ENCODE measurements around the gene GNAQ.

GNAQ gene

GRCh38 chr9:77820293-77820954, 211.2 kb downstream of the GNAQ start:
- DNase-seq = peak in 1 of 56 donors; percentile 37

- DNase-seq = no peak
Observed at GRCh38 chr9:77819657-77820056, 212.0 kb downstream of the GNAQ start.

- no peak for DNase-seq
Observed at GRCh38 chr9:77817590-77818311, 213.9 kb downstream of the GNAQ start.

GRCh38 chr9:77816641-77817341, 214.8 kb downstream of the GNAQ start:
- DNase-seq = no peak

- no peak for DNase-seq
Observed at GRCh38 chr9:77815260-77815659, 216.4 kb downstream of the GNAQ start.

- no peak for DNase-seq
Observed at GRCh38 chr9:77811832-77812231, 219.8 kb downstream of the GNAQ start.

- no peak for DNase-seq
Observed at GRCh38 chr9:77810637-77811119, 220.9 kb downstream of the GNAQ start.

- no peak for DNase-seq
Observed at GRCh38 chr9:77810047-77810446, 221.6 kb downstream of the GNAQ start.

GRCh38 chr9:77809552-77809951, 222.1 kb downstream of the GNAQ start:
- no peak for DNase-seq

GRCh38 chr9:77808751-77809081, 222.9 kb downstream of the GNAQ start:
- no peak for DNase-seq

- DNase-seq = no peak
Observed at GRCh38 chr9:77807846-77808750, 223.5 kb downstream of the GNAQ start.

- no peak for DNase-seq
Observed at GRCh38 chr9:77807281-77807683, 224.3 kb downstream of the GNAQ start.

- DNase-seq = no peak
Observed at GRCh38 chr9:77806741-77807140, 224.9 kb downstream of the GNAQ start.

GRCh38 chr9:77805810-77806209, 225.8 kb downstream of the GNAQ start:
- no peak for DNase-seq

- no peak for DNase-seq
Observed at GRCh38 chr9:77803423-77803822, 228.2 kb downstream of the GNAQ start.

- DNase-seq = no peak
Observed at GRCh38 chr9:77802515-77803293, 228.9 kb downstream of the GNAQ start.

- DNase-seq = no peak
Observed at GRCh38 chr9:77802064-77802463, 229.5 kb downstream of the GNAQ start.

GRCh38 chr9:77800924-77801551, 230.6 kb downstream of the GNAQ start:
- DNase-seq = no peak

GRCh38 chr9:77798140-77798539, 233.5 kb downstream of the GNAQ start:
- no peak for DNase-seq

- no peak for DNase-seq
Observed at GRCh38 chr9:77794985-77795384, 236.6 kb downstream of the GNAQ start.

Data from nucleus accumbens (tissue), 56 donors.